ENCODE results near the gene KIF22. TPM values are rescaled to one million over a fixed set of nuclear protein-coding genes. Genes with fewer than 3 reads are reported as not detected.
"Not testable (repeated sequence)": the region's sequence is repeated elsewhere in the genome, so short reads cannot be mapped to it uniquely, and the experiment has no call there.

The KIF22 gene
- total RNA-seq, 1 experiment from 2014 or later, result 111 TPM

GRCh38 chr16:29784901-29785500 is 5.5 kb upstream of the KIF22 start:
- Histone ChIP-seq H3K4me1 (ENCODE audit: control insufficient read depth, insufficient read depth, low read length) (no peaks in the 10 kb centered on the region), H3K27ac (ENCODE audit: low read length) (peak overlapping the region; percentile 60), H3K36me3 (ENCODE audit: control insufficient read depth, insufficient read depth, low read length) (no peaks in the 10 kb centered on the region), H3K4me3 (ENCODE audit: low read depth in 2 of 2, low read length in 2 of 2) (peak overlapping the region in 1 of 2 experiments; percentile 24; a peak in 1 of 4 replicates), H3K27me3 (ENCODE audit: control insufficient read depth, insufficient read depth, low read length) (no peaks in the 10 kb centered on the region), H3K9me3 (ENCODE audit: control insufficient read depth, insufficient read depth, low read depth, low read length) (no peaks in the 10 kb centered on the region)
- no peak for DNase-seq (ENCODE audit: low read depth, low spot score)
- intact Hi-C loops (cut with micrococcal nuclease; ENCODE audit: unreplicated experiment) (no loop called here), in situ Hi-C loops (cut with HindIII; ENCODE audit: low pct_unique_long_range_greater_than_20kb, low sequenced_read_pairs) (no loop called here)
- ChIA-PET CTCF (interaction anchor here (0.6 to 1.2 kb wide), 5 partner anchors 12 to 95 kb away, joined by 3 to 4 read pairs (median 3); no protein-coding TSS in a partner anchor), POLR2A (no interaction called here)
- peak; percentile 91 for ATAC-seq
- BruUV-seq (replicated peaks), result no TSS peak
- peak in 1 of 2 experiments; percentile 43; a peak in 1 of 4 replicates for TF ChIP-seq REST (IDR thresholded peaks at IDR 0.05; ENCODE audit: insufficient read depth in 1 of 2, low read depth in 2 of 2, low read length in 1 of 2)
- TF ChIP-seq TCF7L2 (IDR thresholded peaks at IDR 0.05; ENCODE audit: low read depth, low read length), result no peak
- TF ChIP-seq CTCF (IDR thresholded peaks at IDR 0.05), result peak; percentile 90

- BruUV-seq (replicated peaks); intact Hi-C loops (cut with micrococcal nuclease; ENCODE audit: unreplicated experiment); POLR2A ChIA-PET; H3K36me3 ChIP-seq (ENCODE audit: control insufficient read depth, insufficient read depth, low read length); H3K9me3 ChIP-seq (ENCODE audit: control insufficient read depth, insufficient read depth, low read depth, low read length); CTCF ChIA-PET; H3K4me3 ChIP-seq (ENCODE audit: low read depth in 2 of 2, low read length in 2 of 2); H3K27ac ChIP-seq (ENCODE audit: low read length); ATAC-seq; H3K4me1 ChIP-seq (ENCODE audit: control insufficient read depth, insufficient read depth, low read length); in situ Hi-C loops (cut with HindIII; ENCODE audit: low pct_unique_long_range_greater_than_20kb, low sequenced_read_pairs); H3K27me3 ChIP-seq (ENCODE audit: control insufficient read depth, insufficient read depth, low read length); DNase-seq (ENCODE audit: low read depth, low spot score): not testable (repeated sequence)
Observed at GRCh38 chr16:29787155-29787554, 3.4 kb upstream of the KIF22 start.

- CTCF ChIA-PET, result interaction anchor here (1.2 kb wide), 1 partner anchor 243 kb away, joined by 11 read pairs; no protein-coding TSS in a partner anchor
- BruUV-seq (replicated peaks), result no TSS peak
- peak overlapping the region; percentile 97 for H3K27ac ChIP-seq (ENCODE audit: low read length)
Observed at GRCh38 chr16:29789775-29790182, 772 bp upstream of the KIF22 start.

More at GRCh38 chr16:29789775-29790182, 772 bp upstream of the KIF22 start:
- intact Hi-C loops (cut with micrococcal nuclease; ENCODE audit: unreplicated experiment) (no loop called here), in situ Hi-C loops (cut with HindIII; ENCODE audit: low pct_unique_long_range_greater_than_20kb, low sequenced_read_pairs) (no loop called here)
- H3K9me3 ChIP-seq (ENCODE audit: control insufficient read depth, insufficient read depth, low read depth, low read length), result no peaks in the 10 kb centered on the region
- POLR2A ChIA-PET, result interaction anchor here (0.5 to 0.6 kb wide), 3 partner anchors 16 to 61 kb away, joined by 3 to 6 read pairs (median 4); no protein-coding TSS in a partner anchor
- H3K36me3 ChIP-seq (ENCODE audit: control insufficient read depth, insufficient read depth, low read length), result no peaks in the 10 kb centered on the region; the same call in 1 of the 2 replicates
- peaks cover 12% of the 10 kb centered on the region for H3K4me1 ChIP-seq (ENCODE audit: control insufficient read depth, insufficient read depth, low read length)
- ATAC-seq, result peak; percentile 17; the same call in 1 of the 2 replicates
- H3K27me3 ChIP-seq (ENCODE audit: control insufficient read depth, insufficient read depth, low read length), result no peaks in the 10 kb centered on the region
- no peak for TF ChIP-seq POLR2AphosphoS5 (IDR thresholded peaks at IDR 0.05; ENCODE audit: low read depth, low read length)
- DNase-seq (ENCODE audit: low read depth, low spot score), result no peak
- H3K4me3 ChIP-seq (ENCODE audit: low read depth in 2 of 2, low read length in 2 of 2), result peak overlapping the region; percentile 88 to 93
